MCF 10A (cell line): ENCODE results near the gene HECTD1. TPM values are rescaled to one million over a fixed set of nuclear protein-coding genes. Genes with fewer than 3 reads are reported as not detected.

ENCODE experiments used
- BruUV-seq: library from RNA; stranded (reverse); fragments of 400-500 nt; replicated peaks from 2 replicates; lab custom pipeline; 2021; lab: Mats Ljungman, UMichigan
- CTCF ChIA-PET: fragments of 300-600 bp; sonication (Branson Sonifier 250); formaldehyde crosslinking; extraction: SDS; loops from one replicate; lab custom pipeline; 2021; ENCODE audit warnings: antibody characterized with exemption, inconsistent platforms; lab: Yijun Ruan, JAX
- POLR2A ChIA-PET: fragments of 300-600, 350-650 bp; sonication (Branson Sonifier 250); formaldehyde crosslinking; extraction: SDS; loops from one replicate; lab custom pipeline; 2020; ENCODE audit warnings: antibody characterized with exemption, inconsistent platforms; lab: Yijun Ruan, JAX
- DNase-seq: peaks from one replicate; pipeline ENCODE4 v3.0.0-alpha.2; 2018; ENCODE audit not compliant: unreplicated experiment
- H3K27ac Mint-ChIP-seq: one replicate; pipeline ENCODE4 v1.8.0; 2022; ENCODE audit warnings: mild to moderate bottlenecking, low read depth, mixed read lengths; ENCODE audit not compliant: unreplicated experiment
- H3K27me3 Mint-ChIP-seq: one replicate; pipeline ENCODE4 v1.8.0; 2022; ENCODE audit warnings: mixed read lengths; ENCODE audit not compliant: insufficient read depth, unreplicated experiment
- H3K36me3 Mint-ChIP-seq: one replicate; pipeline ENCODE4 v1.8.0; 2022; ENCODE audit warnings: mild to moderate bottlenecking, moderate library complexity, mixed read lengths; ENCODE audit not compliant: insufficient read depth, unreplicated experiment
- H3K4me1 Mint-ChIP-seq: one replicate; pipeline ENCODE4 v1.8.0; 2022; ENCODE audit warnings: mixed read lengths; ENCODE audit not compliant: insufficient read depth, unreplicated experiment
- H3K4me3 Mint-ChIP-seq: one replicate; pipeline ENCODE4 v1.8.0; 2022; ENCODE audit warnings: mild to moderate bottlenecking, moderate library complexity, mixed read lengths; ENCODE audit not compliant: unreplicated experiment
- H3K9me3 Mint-ChIP-seq: one replicate; pipeline ENCODE4 v1.8.0; 2022; ENCODE audit warnings: mixed read lengths; ENCODE audit not compliant: unreplicated experiment
- CTCF ChIP-seq: fragments of 200-600 bp; IDR thresholded peaks from one replicate; pipeline ENCODE4 v1.8.0; 2022; ENCODE audit warnings: antibody characterized with exemption, mild to moderate bottlenecking; ENCODE audit not compliant: unreplicated experiment
- intact Hi-C: fragments of 100-400 bp; cut with micrococcal nuclease; formaldehyde crosslinking; loops from 2 replicates; pipeline ENCODE4 v1.14.1; 2022
- total RNA-seq: library from RNA; stranded (reverse); gene quantifications from 2 replicates; pipeline ENCODE4 v1.2.3, GENCODE V29; 2022

Gene HECTD1
- total RNA-seq, 1 experiment from 2014 or later = 122 TPM

- H3K27me3 Mint-ChIP-seq = no peaks in the 10 kb centered on the region
- no peaks in the 10 kb centered on the region for H3K9me3 Mint-ChIP-seq
- POLR2A ChIA-PET = interaction anchor here (1.5 kb wide), 2 partner anchors 16 to 49 kb away, joined by 4 to 7 read pairs; no protein-coding TSS in a partner anchor
- DNase-seq = no peak
- H3K36me3 Mint-ChIP-seq = peaks cover 55% of the 10 kb centered on the region
- CTCF ChIA-PET = interaction anchor here (0.6 to 1.7 kb wide), 6 partner anchors 15 to 312 kb away, joined by 3 to 5 read pairs (median 4); no protein-coding TSS in a partner anchor
- H3K4me3 Mint-ChIP-seq = no peak overlapping the region
- TF ChIP-seq CTCF = no peak
- H3K27ac Mint-ChIP-seq = no peak overlapping the region
- intact Hi-C loops = no loop called here
- no TSS peak for BruUV-seq
- H3K4me1 Mint-ChIP-seq = no peaks in the 10 kb centered on the region
Observed at GRCh38 chr14:31181271-31181670, 26.3 kb downstream of the HECTD1 start.

GRCh38 chr14:31180299-31181051, 27.1 kb downstream of the HECTD1 start:
- H3K27me3 Mint-ChIP-seq = no peaks in the 10 kb centered on the region
- intact Hi-C loops = no loop called here
- peaks cover 48% of the 10 kb centered on the region for H3K36me3 Mint-ChIP-seq
- no peaks in the 10 kb centered on the region for H3K4me1 Mint-ChIP-seq
- ChIA-PET CTCF (interaction anchor here (0.6 to 1.7 kb wide), 4 partner anchors 14 to 1333 kb away, joined by 4 to 5 read pairs (median 4); no protein-coding TSS in a partner anchor), POLR2A (interaction anchor here (1.5 to 2.4 kb wide), 3 partner anchors 15 to 49 kb away, joined by 4 to 13 read pairs (median 7); partner anchors contain the start of gene HECTD1)
- DNase-seq = no peak
- no peaks in the 10 kb centered on the region for H3K9me3 Mint-ChIP-seq
- no peak overlapping the region for H3K4me3 Mint-ChIP-seq
- no TSS peak for BruUV-seq
- peak overlapping the region; percentile 19 for H3K27ac Mint-ChIP-seq
- no peak for TF ChIP-seq CTCF

- no peaks in the 10 kb centered on the region for H3K27me3 Mint-ChIP-seq
- POLR2A ChIA-PET = interaction anchor here (1.1 kb wide), 1 partner anchor 9 kb away, joined by 4 read pairs; no protein-coding TSS in a partner anchor
Observed at GRCh38 chr14:31174433-31174832, 33.2 kb downstream of the HECTD1 start.

More at GRCh38 chr14:31174433-31174832, 33.2 kb downstream of the HECTD1 start:
- peaks cover 80% of the 10 kb centered on the region for H3K36me3 Mint-ChIP-seq
- H3K4me3 Mint-ChIP-seq = no peak overlapping the region
- H3K9me3 Mint-ChIP-seq = no peaks in the 10 kb centered on the region
- BruUV-seq = no TSS peak
- H3K4me1 Mint-ChIP-seq = no peaks in the 10 kb centered on the region
- H3K27ac Mint-ChIP-seq = no peak overlapping the region
- intact Hi-C loops = no loop called here
- no peak for TF ChIP-seq CTCF
- no peak for DNase-seq
- CTCF ChIA-PET = interaction anchor here (0.9 kb wide), 1 partner anchor 8 kb away, joined by 3 read pairs; no protein-coding TSS in a partner anchor
